Right ventricle myocardium superior (tissue), 1 donor: ENCODE results near the gene ELAVL4. TPM values are rescaled to one million over a fixed set of nuclear protein-coding genes. Genes with fewer than 3 reads are reported as not detected.

Source experiments
- ATAC-seq: fragments of 200-7000 bp; cut with Tn5 transposase; one replicate; pipeline ENCODE4 v1.9.1; 2020; ENCODE audit warnings: mild to moderate bottlenecking; ENCODE audit not compliant: poor library complexity
- DNase-seq: peaks from one replicate; pipeline ENCODE4 v3.0.0-alpha.2; 2020
- intact Hi-C: fragments of 100-400 bp; cut with DNase I; formaldehyde crosslinking; loops from one replicate; pipeline ENCODE4 v1.11.2; 2022
- total RNA-seq: library from RNA; stranded (reverse); fragmentation: NEBNext Ultra II Directional; extraction: Animal tissue kit (Norgen Biotek cat#: 25700); gene quantifications from one replicate; pipeline ENCODE4 v1.2.1, GENCODE V29; 2021
- donor health status: DM: no; HTN: yes; CAD: no; lungs with severe emphysema.

ELAVL4 gene
- total RNA-seq, 1 donor from 2014 or later, result not detected

GRCh38 chr1:50172299-50172698, 63.6 kb downstream of the ELAVL4 start:
- no peak for ATAC-seq
- intact Hi-C loops, result no loop called here

GRCh38 chr1:50174101-50174500, 65.4 kb downstream of the ELAVL4 start:
- DNase-seq (no peak), ATAC-seq (no peak)
- intact Hi-C loops, result no loop called here

More at GRCh38 chr1:50172299-50172698, 63.6 kb downstream of the ELAVL4 start:
- no peak for DNase-seq

GRCh38 chr1:50175719-50176639, 67.3 kb downstream of the ELAVL4 start:
- ATAC-seq (peak; percentile 66), DNase-seq (no peak)
- intact Hi-C loops, result no loop called here

GRCh38 chr1:50177994-50178393, 69.3 kb downstream of the ELAVL4 start:
- intact Hi-C loops, result no loop called here
- DNase-seq (no peak), ATAC-seq (no peak)

GRCh38 chr1:50179639-50180038, 70.9 kb downstream of the ELAVL4 start:
- intact Hi-C loops, result no loop called here
- no peak for ATAC-seq

GRCh38 chr1:50180367-50180766, 71.6 kb downstream of the ELAVL4 start:
- no peak for ATAC-seq
- DNase-seq, result no peak
- intact Hi-C loops, result no loop called here

More at GRCh38 chr1:50179639-50180038, 70.9 kb downstream of the ELAVL4 start:
- DNase-seq, result no peak

GRCh38 chr1:50181027-50181663, 72.4 kb downstream of the ELAVL4 start:
- ATAC-seq (peak; percentile 88), DNase-seq (no peak)
- intact Hi-C loops, result no loop called here

GRCh38 chr1:50183378-50184133, 74.8 kb downstream of the ELAVL4 start:
- intact Hi-C loops, result no loop called here
- no peak for DNase-seq
- peak; percentile 71 for ATAC-seq

GRCh38 chr1:50189369-50189768, 80.6 kb downstream of the ELAVL4 start:
- DNase-seq, result no peak
- intact Hi-C loops, result no loop called here
- ATAC-seq, result no peak

GRCh38 chr1:50193002-50193401, 84.3 kb downstream of the ELAVL4 start:
- intact Hi-C loops, result no loop called here
- ATAC-seq, result no peak
- DNase-seq, result no peak

GRCh38 chr1:50195205-50195604, 86.5 kb downstream of the ELAVL4 start:
- DNase-seq (no peak), ATAC-seq (no peak)
- intact Hi-C loops, result no loop called here

GRCh38 chr1:50196081-50196480, 87.4 kb downstream of the ELAVL4 start:
- intact Hi-C loops, result no loop called here
- ATAC-seq, result no peak
- DNase-seq, result no peak

- intact Hi-C loops, result no loop called here
- ATAC-seq (no peak), DNase-seq (no peak)
Observed at GRCh38 chr1:50197216-50197615, 88.5 kb downstream of the ELAVL4 start.

- ATAC-seq (no peak), DNase-seq (no peak)
- intact Hi-C loops, result no loop called here
Observed at GRCh38 chr1:50208315-50208714, 99.6 kb downstream of the ELAVL4 start.

- intact Hi-C loops, result no loop called here
Observed at GRCh38 chr1:50208756-50209155, 100.0 kb downstream of the ELAVL4 start.

GRCh38 chr1:50209749-50210148, 101.0 kb downstream of the ELAVL4 start:
- ATAC-seq, result no peak
- no peak for DNase-seq
- intact Hi-C loops, result no loop called here

More at GRCh38 chr1:50208756-50209155, 100.0 kb downstream of the ELAVL4 start:
- no peak for DNase-seq
- ATAC-seq, result no peak

- intact Hi-C loops, result no loop called here
- ATAC-seq (no peak), DNase-seq (no peak)
Observed at GRCh38 chr1:50213505-50213904, 104.8 kb downstream of the ELAVL4 start.

GRCh38 chr1:50214717-50215116, 106.0 kb downstream of the ELAVL4 start:
- ATAC-seq, result no peak
- intact Hi-C loops, result no loop called here

More at GRCh38 chr1:50214717-50215116, 106.0 kb downstream of the ELAVL4 start:
- DNase-seq, result no peak
